HepG2 (cell line): Measurements from ENCODE around the gene SLC10A1. TPM values are rescaled to one million over a fixed set of nuclear protein-coding genes. Genes with fewer than 3 reads are reported as not detected.

Experiments used
- ARID2 ChIP-seq: sonication (generic); formaldehyde crosslinking; IDR thresholded peaks from 2 replicates; pipeline ENCODE4 v1.8.1; 2022; ENCODE audit warnings: mild to moderate bottlenecking, missing genetic modification reagents, borderline replicate concordance
- BCL6 ChIP-seq: IDR thresholded peaks from 2 replicates; pipeline ENCODE4 v1.6.1; 2016; ENCODE audit warnings: missing genetic modification reagents, missing compliant biosample characterization
- BRCA1 ChIP-seq: sonication (generic); formaldehyde crosslinking; IDR thresholded peaks from 2 replicates; pipeline ENCODE4 v1.4.0; 2020; ENCODE audit warnings: missing genetic modification reagents
- CEBPG ChIP-seq: IDR thresholded peaks from 2 replicates; pipeline ENCODE4 v1.6.1; 2016
- FOXP1 ChIP-seq, 2 experiments: fragments of 450-650 bp in 1 of 2; IDR thresholded peaks; 2 replicates each; pipeline ENCODE4 v1.6.1; 2017 to 2018; ENCODE audit warnings: antibody characterized with exemption in 1 of 2
- HNF4G ChIP-seq, 2 experiments: sonication (generic) in 1 of 2; formaldehyde crosslinking in 1 of 2; IDR thresholded peaks; 2 replicates each; pipeline versions ENCODE4 v1.4.0 to v1.6.1; 2011 to 2020; ENCODE audit warnings: borderline replicate concordance in 2 of 2, low read depth in 2 of 2, mild to moderate bottlenecking in 2 of 2, low read length in 1 of 2, missing genetic modification reagents in 1 of 2, moderate library complexity in 1 of 2
- HOXD1 ChIP-seq: sonication (generic); formaldehyde crosslinking; IDR thresholded peaks from 2 replicates; pipeline ENCODE4 v1.5.0; 2020; ENCODE audit warnings: missing genetic modification reagents
- MBNL3 ChIP-seq: fragments of 250-450 bp; sonication (Bioruptor Pico); conservative IDR thresholded peaks from 2 replicates; pipeline ENCODE4 v1.8.0; 2022; ENCODE audit warnings: mild to moderate bottlenecking, inconsistent platforms
- NCOR1 ChIP-seq: fragments of 200-600 bp; sonication (generic); IDR thresholded peaks from 2 replicates; pipeline ENCODE4 v1.7.0; 2017; ENCODE audit warnings: antibody characterized with exemption, low read length, borderline replicate concordance
- RAD21 ChIP-seq: fragments of 450-650 bp; formaldehyde crosslinking; IDR thresholded peaks from 2 replicates; pipeline ENCODE4 v1.5.0; 2020; ENCODE audit warnings: mild to moderate bottlenecking
- RFXANK ChIP-seq: IDR thresholded peaks from 2 replicates; pipeline ENCODE4 v1.6.1; 2016
- SP1 ChIP-seq, 2 experiments: fragments of 450-650 bp in 1 of 2; sonication (generic) in 1 of 2; formaldehyde crosslinking in 1 of 2; IDR thresholded peaks; 2 replicates each; pipeline versions ENCODE4 v1.4.0 to v1.6.1; 2016 to 2020; ENCODE audit warnings: missing genetic modification reagents in 1 of 2
- TCF7 ChIP-seq: sonication (generic); IDR thresholded peaks from 2 replicates; pipeline ENCODE4 v1.6.1; 2016; ENCODE audit warnings: antibody characterized with exemption, low read depth
- ZFY ChIP-seq: sonication (generic); formaldehyde crosslinking; IDR thresholded peaks from 2 replicates; pipeline ENCODE4 v1.4.0; 2020; ENCODE audit warnings: missing genetic modification reagents
- ZNF143 ChIP-seq: sonication (generic); formaldehyde crosslinking; IDR thresholded peaks from 2 replicates; pipeline ENCODE4 v1.4.0; 2020; ENCODE audit warnings: missing genetic modification reagents
- ZNF292 ChIP-seq: sonication (generic); formaldehyde crosslinking; IDR thresholded peaks from 2 replicates; pipeline ENCODE4 v1.8.1; 2022; ENCODE audit warnings: mild to moderate bottlenecking, low read depth, missing genetic modification reagents, borderline replicate concordance
- ZNF883 ChIP-seq: sonication (generic); formaldehyde crosslinking; IDR thresholded peaks from 2 replicates; pipeline ENCODE4 v1.5.1; 2020; ENCODE audit warnings: mild to moderate bottlenecking, missing genetic modification reagents; ENCODE audit errors: not compliant biosample characterization
- ZSCAN31 ChIP-seq: sonication (generic); formaldehyde crosslinking; IDR thresholded peaks from 2 replicates; pipeline ENCODE4 v1.5.0; 2020; ENCODE audit warnings: low read depth, mild to moderate bottlenecking, missing genetic modification reagents
- polyA plus RNA-seq, 8 experiments: library from polyadenylated mRNA; depleted of rRNA in 3 of 8; stranded (reverse) in 7 of 8; unstranded in 1 of 8; fragments of >200 nt; fragmentation: Illumina TruSeq in 4 of 8; extraction: Trizol in 4 of 8; gene quantifications; 2 replicates each; pipeline versions ENCODE4 v1.2.1 to v1.2.3, GENCODE V29; 2011 to 2016; ENCODE audit warnings: low read depth in 4 of 8, missing spikeins in 1 of 8, mixed read lengths in 1 of 8; ENCODE audit not compliant: insufficient read depth in 1 of 8
- total RNA-seq, 5 experiments: library from RNA; depleted of rRNA; stranded (reverse); fragments of >200 nt; fragmentation: Illumina TruSeq; extraction: Trizol; gene quantifications; 2 replicates each; pipeline ENCODE4 v1.2.3, GENCODE V29; 2016; ENCODE audit warnings: low read depth in 1 of 5
- TF ChIP-seq, protein P1 (sequence below): sonication (generic); formaldehyde crosslinking; IDR thresholded peaks from 2 replicates; pipeline ENCODE4 v1.4.0; 2020; ENCODE audit warnings: missing genetic modification reagents
- TF ChIP-seq, protein P2 (sequence below): sonication (generic); formaldehyde crosslinking; IDR thresholded peaks from 2 replicates; pipeline ENCODE4 v1.4.0; 2020; ENCODE audit warnings: mild to moderate bottlenecking, missing genetic modification reagents
- TF ChIP-seq, protein P3 (sequence below): IDR thresholded peaks from 2 replicates; pipeline ENCODE4 v1.6.1; 2018; ENCODE audit warnings: missing genetic modification reagents, mild to moderate bottlenecking, missing compliant biosample characterization

The SLC10A1 gene
- total and polyA plus RNA-seq, 2 of the 13 experiments (the other 11 are each of a cell fraction or from before 2014, with no cell fraction given) = 0.17 TPM; not detected in 1

DNA sequence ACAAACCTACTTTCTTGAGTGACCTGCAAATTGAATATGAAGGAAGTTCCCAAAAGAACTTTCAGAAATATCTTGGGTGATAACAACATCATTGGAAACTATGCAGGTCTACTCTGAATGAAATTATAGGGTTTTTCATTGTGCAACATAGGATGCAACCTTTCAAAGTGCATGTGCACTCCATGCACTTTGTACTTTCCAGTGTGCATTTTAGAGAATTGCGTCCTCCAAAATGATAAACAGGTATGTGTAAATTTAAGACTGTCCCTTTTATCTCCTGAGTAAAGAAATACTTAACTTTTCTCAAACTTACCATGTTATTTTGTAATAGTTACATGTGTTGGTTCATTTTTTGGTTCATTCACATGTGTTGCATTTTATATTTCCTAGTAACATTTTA, 16.9 kb downstream of the SLC10A1 start (continued):
- TF ChIP-seq ZNF883 (CRISPR knock-in tag) (no peak), ZFY (no peak), BCL6 (peak; percentile 40; the same call in 1 of the 2 replicates), RFXANK (no peak), HOXD1 (CRISPR knock-in tag) (no peak), HNF4G (IDR thresholded peaks at IDR 0.05; ENCODE audit: borderline replicate concordance, low read depth, low read length) (peak; percentile 58; the same call in 1 of the 2 replicates), HNF4G (CRISPR knock-in tag; IDR thresholded peaks at IDR 0.05; ENCODE audit: borderline replicate concordance, low read depth) (no peak), TCF7 (peak; percentile 14; the same call in 1 of the 2 replicates), ZSCAN31 (CRISPR knock-in tag) (no peak), MBNL3 (no peak), ARID2 (CRISPR knock-in tag) (no peak), BRCA1 (CRISPR knock-in tag) (no peak), NCOR1 (peak; percentile 88), CEBPG (CRISPR knock-in tag) (peak; percentile 76), RAD21 (no peak), FOXP1 (IDR thresholded peaks at IDR 0.05) (no peak), FOXP1 (CRISPR knock-in tag; IDR thresholded peaks at IDR 0.05) (peak; percentile 70; the same call in 1 of the 2 replicates), ZNF292 (CRISPR knock-in tag) (no peak), ZNF143 (CRISPR knock-in tag) (no peak), SP1 (IDR thresholded peaks at IDR 0.05) (no peak), SP1 (CRISPR knock-in tag; IDR thresholded peaks at IDR 0.05) (no peak)
- TF ChIP-seq, protein P1, sequence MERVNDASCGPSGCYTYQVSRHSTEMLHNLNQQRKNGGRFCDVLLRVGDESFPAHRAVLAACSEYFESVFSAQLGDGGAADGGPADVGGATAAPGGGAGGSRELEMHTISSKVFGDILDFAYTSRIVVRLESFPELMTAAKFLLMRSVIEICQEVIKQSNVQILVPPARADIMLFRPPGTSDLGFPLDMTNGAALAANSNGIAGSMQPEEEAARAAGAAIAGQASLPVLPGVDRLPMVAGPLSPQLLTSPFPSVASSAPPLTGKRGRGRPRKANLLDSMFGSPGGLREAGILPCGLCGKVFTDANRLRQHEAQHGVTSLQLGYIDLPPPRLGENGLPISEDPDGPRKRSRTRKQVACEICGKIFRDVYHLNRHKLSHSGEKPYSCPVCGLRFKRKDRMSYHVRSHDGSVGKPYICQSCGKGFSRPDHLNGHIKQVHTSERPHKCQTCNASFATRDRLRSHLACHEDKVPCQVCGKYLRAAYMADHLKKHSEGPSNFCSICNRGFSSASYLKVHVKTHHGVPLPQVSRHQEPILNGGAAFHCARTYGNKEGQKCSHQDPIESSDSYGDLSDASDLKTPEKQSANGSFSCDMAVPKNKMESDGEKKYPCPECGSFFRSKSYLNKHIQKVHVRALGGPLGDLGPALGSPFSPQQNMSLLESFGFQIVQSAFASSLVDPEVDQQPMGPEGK (CRISPR knock-in tag) = no peak
- TF ChIP-seq, protein P2, sequence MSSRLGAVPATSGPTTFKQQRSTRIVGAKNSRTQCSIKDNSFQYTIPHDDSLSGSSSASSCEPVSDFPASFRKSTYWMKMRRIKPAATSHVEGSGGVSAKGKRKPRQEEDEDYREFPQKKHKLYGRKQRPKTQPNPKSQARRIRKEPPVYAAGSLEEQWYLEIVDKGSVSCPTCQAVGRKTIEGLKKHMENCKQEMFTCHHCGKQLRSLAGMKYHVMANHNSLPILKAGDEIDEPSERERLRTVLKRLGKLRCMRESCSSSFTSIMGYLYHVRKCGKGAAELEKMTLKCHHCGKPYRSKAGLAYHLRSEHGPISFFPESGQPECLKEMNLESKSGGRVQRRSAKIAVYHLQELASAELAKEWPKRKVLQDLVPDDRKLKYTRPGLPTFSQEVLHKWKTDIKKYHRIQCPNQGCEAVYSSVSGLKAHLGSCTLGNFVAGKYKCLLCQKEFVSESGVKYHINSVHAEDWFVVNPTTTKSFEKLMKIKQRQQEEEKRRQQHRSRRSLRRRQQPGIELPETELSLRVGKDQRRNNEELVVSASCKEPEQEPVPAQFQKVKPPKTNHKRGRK (CRISPR knock-in tag) = no peak
- TF ChIP-seq, protein P3, sequence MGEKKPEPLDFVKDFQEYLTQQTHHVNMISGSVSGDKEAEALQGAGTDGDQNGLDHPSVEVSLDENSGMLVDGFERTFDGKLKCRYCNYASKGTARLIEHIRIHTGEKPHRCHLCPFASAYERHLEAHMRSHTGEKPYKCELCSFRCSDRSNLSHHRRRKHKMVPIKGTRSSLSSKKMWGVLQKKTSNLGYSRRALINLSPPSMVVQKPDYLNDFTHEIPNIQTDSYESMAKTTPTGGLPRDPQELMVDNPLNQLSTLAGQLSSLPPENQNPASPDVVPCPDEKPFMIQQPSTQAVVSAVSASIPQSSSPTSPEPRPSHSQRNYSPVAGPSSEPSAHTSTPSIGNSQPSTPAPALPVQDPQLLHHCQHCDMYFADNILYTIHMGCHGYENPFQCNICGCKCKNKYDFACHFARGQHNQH (CRISPR knock-in tag) = no peak
